Activated naive CD4-positive, alpha-beta T cell treated with anti-CD3 and anti-CD28 coated beads, Interleukin-2, amount 50 U/mL, for 72 hours (primary cell): Measurements from ENCODE around the gene PRSS2. TPM values are rescaled to one million over a fixed set of nuclear protein-coding genes. Genes with fewer than 3 reads are reported as not detected.
"Not testable (repeated sequence)": the region's sequence is repeated elsewhere in the genome, so short reads cannot be mapped to it uniquely, and the experiment has no call there.

Source experiments
- ATAC-seq, 2 donors: fragments of 150-1000 bp; cut with Tn5 transposase; 2 replicates each; pipeline ENCODE4 v1.10.0; 2021; ENCODE audit warnings: mild to moderate bottlenecking in 2 of 2, moderate library complexity in 2 of 2
- DNase-seq, 2 donors: peaks; one replicate each; pipeline ENCODE4 v3.0.0; 2021 to 2022; ENCODE audit warnings: low spot score in 2 of 2
- H3K27ac Mint-ChIP-seq, 2 donors: one replicate each; pipeline ENCODE4 v1.8.0; 2022; ENCODE audit warnings: mild to moderate bottlenecking in 2 of 2, mixed read lengths in 2 of 2
- H3K36me3 Mint-ChIP-seq, 2 donors: one replicate each; pipeline ENCODE4 v1.8.0; 2022; ENCODE audit warnings: mixed read lengths in 2 of 2
- H3K9me3 Mint-ChIP-seq, 2 donors: one replicate each; pipeline ENCODE4 v1.8.0; 2022; ENCODE audit warnings: mixed read lengths in 2 of 2
- total RNA-seq, 2 donors: library from RNA; stranded (reverse); gene quantifications; one replicate each; pipeline ENCODE4 v1.2.3, GENCODE V29; 2022

Gene PRSS2
- total RNA-seq, 2 donors from 2014 or later, result 0.82 TPM; not detected in 1

GRCh38 chr7:142753366-142753765, 17.4 kb upstream of the PRSS2 start:
- Mint-ChIP-seq H3K36me3 (no peaks in the 10 kb centered on the region), H3K27ac (no peak overlapping the region), H3K9me3 (no peaks in the 10 kb centered on the region)
- ATAC-seq (no peak), DNase-seq (no peak)

- H3K36me3 Mint-ChIP-seq, H3K27ac Mint-ChIP-seq, ATAC-seq, DNase-seq, H3K9me3 Mint-ChIP-seq: not testable (repeated sequence)
Observed at GRCh38 chr7:142753925-142754491, 16.8 kb upstream of the PRSS2 start.

DNA sequence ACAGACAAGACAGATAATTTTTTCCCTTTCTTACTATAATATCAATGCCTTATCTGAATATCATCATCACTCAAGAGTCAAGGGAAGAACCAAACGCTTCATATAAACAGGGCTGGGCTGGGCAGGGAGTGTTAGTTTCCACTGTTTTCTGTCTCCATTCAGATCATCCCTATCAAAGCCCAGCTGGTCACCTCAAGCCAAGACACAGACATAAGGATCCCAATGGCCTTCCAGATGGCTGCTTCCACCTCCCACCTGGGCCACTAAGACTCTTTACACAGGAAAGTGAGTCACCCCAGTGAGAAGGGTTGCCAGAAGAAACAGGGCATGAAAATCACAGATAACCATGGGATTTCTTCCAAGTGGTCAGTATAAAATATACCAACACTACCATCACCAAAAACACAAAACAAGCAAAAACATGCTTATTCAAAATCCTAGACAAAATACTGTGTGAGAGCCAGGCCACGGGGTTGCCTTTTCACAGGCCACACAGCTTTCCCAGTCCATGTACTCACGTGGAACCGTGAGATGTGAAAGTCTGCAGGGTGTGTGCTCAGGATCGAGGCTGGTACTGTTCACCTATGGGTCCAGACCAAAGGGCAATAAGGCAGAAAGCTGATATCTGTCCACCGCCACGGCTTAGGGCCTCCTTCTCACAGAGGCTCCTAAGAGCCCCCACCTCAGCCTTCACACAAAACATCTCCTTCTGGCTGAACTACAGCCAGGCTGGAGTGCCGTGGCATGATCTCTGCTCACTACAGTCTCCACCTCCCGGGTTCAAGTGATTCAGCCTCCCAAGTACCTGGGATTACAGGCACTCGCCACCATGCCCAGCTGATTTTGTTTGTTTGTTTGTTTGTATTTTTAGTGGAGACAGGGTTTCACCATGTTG, 15.8 kb upstream of the PRSS2 start:
- DNase-seq (no peak), ATAC-seq (no peak)
- Mint-ChIP-seq H3K9me3 (no peaks in the 10 kb centered on the region), H3K27ac (no peak overlapping the region), H3K36me3 (no peaks in the 10 kb centered on the region)

- not testable (repeated sequence) for DNase-seq, ATAC-seq, H3K27ac Mint-ChIP-seq, H3K36me3 Mint-ChIP-seq, H3K9me3 Mint-ChIP-seq
Observed at GRCh38 chr7:142758312-142758711, 12.5 kb upstream of the PRSS2 start.

DNA sequence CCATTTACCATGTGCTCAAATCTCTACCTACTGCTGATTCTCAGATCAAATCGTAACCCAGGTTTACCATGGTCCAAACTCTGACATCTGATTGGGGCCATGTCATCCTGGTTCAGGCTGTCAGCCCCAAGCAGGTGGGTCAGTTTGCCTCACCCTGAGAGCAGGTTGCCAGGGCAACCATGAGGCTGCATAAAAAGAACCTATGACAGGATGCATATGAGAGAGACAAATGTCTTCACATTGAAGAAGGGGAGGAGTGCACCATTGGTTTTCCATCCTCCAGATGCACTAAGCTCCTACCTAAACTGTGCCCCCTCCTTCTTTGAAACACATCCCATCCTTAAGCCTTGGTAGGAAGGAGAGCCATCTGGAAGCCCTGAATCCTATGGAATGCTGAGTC, 11.3 kb upstream of the PRSS2 start:
- no peak for DNase-seq
- H3K9me3 Mint-ChIP-seq, result no peaks in the 10 kb centered on the region
- no peak for ATAC-seq
- H3K36me3 Mint-ChIP-seq, result no peaks in the 10 kb centered on the region
- peak overlapping the region in 1 of 2 donors; percentile 46 for H3K27ac Mint-ChIP-seq

- no peak for ATAC-seq
- no peak for DNase-seq
- H3K27ac Mint-ChIP-seq, result peak overlapping the region in 1 of 2 donors; percentile 64
Observed at GRCh38 chr7:142760071-142760642, 10.6 kb upstream of the PRSS2 start.

GRCh38 chr7:142761606-142762005, 9.2 kb upstream of the PRSS2 start:
- ATAC-seq, H3K27ac Mint-ChIP-seq, H3K36me3 Mint-ChIP-seq, H3K9me3 Mint-ChIP-seq, DNase-seq: not testable (repeated sequence)

More at GRCh38 chr7:142760071-142760642, 10.6 kb upstream of the PRSS2 start:
- Mint-ChIP-seq H3K36me3 (no peaks in the 10 kb centered on the region), H3K9me3 (no peaks in the 10 kb centered on the region)

GRCh38 chr7:142762104-142762503, 8.7 kb upstream of the PRSS2 start:
- Mint-ChIP-seq H3K9me3 (no peaks in the 10 kb centered on the region), H3K36me3 (no peaks in the 10 kb centered on the region), H3K27ac (no peak overlapping the region)
- ATAC-seq (no peak), DNase-seq (no peak)

GRCh38 chr7:142767451-142767850, 3.3 kb upstream of the PRSS2 start:
- H3K9me3 Mint-ChIP-seq, result no peaks in the 10 kb centered on the region
- DNase-seq, result no peak
- H3K36me3 Mint-ChIP-seq, result no peaks in the 10 kb centered on the region
- ATAC-seq, result no peak
- no peak overlapping the region for H3K27ac Mint-ChIP-seq

DNA sequence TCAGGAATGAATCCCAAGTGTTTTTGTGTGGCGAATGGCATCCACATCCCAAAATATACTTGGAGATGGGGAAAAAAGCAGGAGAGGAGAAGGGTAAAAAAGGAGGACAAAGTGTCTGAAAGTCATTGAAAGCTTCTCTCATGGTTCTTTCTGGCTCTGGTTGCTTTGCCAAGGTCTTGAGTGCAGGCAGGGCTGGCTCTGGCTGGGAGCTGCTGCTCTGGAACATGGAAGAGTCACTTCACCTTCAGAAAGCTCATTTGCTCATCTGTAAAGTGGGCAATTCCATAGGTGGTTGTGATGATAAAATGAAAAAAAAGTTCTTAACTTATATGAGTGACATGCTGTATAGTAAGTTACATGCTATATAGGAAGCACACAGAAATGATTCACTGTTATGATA, 2.9 kb upstream of the PRSS2 start:
- no peaks in the 10 kb centered on the region for H3K9me3 Mint-ChIP-seq
- no peak overlapping the region for H3K27ac Mint-ChIP-seq
- ATAC-seq (no peak), DNase-seq (no peak)
- no peaks in the 10 kb centered on the region for H3K36me3 Mint-ChIP-seq

DNA sequence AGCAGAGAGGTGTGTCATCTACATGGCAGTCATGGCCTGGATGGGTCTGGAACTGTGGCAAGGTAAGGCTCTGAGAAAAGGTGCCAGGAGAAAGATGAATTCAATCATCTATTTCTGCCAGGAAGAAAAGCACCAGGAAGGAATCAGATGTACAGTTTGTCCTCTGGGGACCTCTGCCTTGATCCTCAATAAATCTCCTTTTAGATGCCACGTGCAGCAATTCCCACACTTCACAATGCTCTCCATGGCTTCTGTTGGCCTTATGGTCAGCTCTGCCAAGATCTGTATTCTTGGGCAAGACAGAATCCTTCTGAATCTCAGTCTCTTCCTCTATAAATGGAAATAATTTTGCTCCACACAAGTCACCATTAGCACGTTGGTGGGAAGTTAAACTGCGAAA, 1.9 kb upstream of the PRSS2 start:
- H3K27ac Mint-ChIP-seq, result not testable (repeated sequence)

DNA sequence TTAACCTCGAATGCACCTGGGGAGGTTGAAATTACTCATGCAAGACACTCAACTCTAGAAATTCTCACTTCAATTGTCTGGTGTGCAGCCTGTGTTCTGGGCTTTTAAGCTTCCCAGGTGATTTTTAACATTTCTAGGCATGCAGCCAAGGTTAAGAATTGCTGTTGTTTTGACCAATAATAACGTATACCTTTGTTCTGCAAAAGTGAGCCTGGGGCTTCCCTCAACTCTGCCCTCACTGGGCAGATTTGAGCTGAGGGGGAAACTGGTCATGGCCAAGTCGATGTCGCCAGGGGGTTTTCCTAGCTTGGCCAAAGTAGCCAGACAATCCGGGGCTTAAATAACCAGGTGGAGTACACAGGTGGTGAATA, 568 bp downstream of the PRSS2 start:
- peak in 1 of 2 donors; percentile 96 for ATAC-seq
- DNase-seq, result no peak
- Mint-ChIP-seq H3K27ac (peak overlapping the region; percentile 19 to 95), H3K9me3 (no peaks in the 10 kb centered on the region), H3K36me3 (no peaks in the 10 kb centered on the region)

More for the DNA sequence above, 1.9 kb upstream of the PRSS2 start:
- DNase-seq, H3K9me3 Mint-ChIP-seq, H3K36me3 Mint-ChIP-seq, ATAC-seq: not testable (repeated sequence)

DNA sequence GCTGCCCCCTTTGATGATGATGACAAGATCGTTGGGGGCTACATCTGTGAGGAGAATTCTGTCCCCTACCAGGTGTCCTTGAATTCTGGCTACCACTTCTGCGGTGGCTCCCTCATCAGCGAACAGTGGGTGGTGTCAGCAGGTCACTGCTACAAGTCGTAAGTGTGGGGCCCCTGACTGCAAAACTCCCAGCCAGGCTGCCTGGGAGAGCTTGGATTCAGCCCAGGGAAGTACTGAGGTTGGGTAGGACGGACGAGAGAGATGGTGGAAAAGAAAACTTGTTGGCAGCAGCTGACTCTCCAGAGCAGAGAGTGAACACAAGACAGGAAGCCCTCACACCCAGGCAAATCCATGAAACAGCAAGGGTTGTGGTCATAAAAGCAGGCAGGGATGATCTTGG, 1.3 kb downstream of the PRSS2 start:
- Mint-ChIP-seq H3K9me3 (no peaks in the 10 kb centered on the region), H3K36me3 (no peaks in the 10 kb centered on the region), H3K27ac (no peak overlapping the region)
- DNase-seq, result no peak
- ATAC-seq, result no peak

DNA sequence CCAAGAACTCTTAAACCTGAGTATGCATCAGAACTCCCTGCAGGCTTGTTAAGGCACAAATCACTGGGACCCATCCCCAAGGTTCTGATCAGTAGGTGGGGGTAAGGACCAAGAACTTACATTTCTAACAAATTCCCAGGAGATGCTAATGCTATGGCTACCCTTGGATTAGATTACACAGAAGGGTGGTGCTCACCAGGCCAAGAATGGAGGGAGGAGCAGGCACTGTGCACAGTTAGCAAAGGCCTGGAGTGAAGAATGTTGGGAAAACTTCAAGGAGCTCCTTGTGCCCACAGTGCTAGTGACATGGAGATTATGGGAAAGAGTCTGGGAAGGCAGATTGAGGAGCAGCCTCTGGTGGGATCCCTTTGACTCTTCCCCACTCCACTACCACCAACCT, 1.9 kb downstream of the PRSS2 start:
- Mint-ChIP-seq H3K27ac (no peak overlapping the region), H3K36me3 (no peaks in the 10 kb centered on the region), H3K9me3 (no peaks in the 10 kb centered on the region)
- no peak for DNase-seq
- ATAC-seq, result no peak

DNA sequence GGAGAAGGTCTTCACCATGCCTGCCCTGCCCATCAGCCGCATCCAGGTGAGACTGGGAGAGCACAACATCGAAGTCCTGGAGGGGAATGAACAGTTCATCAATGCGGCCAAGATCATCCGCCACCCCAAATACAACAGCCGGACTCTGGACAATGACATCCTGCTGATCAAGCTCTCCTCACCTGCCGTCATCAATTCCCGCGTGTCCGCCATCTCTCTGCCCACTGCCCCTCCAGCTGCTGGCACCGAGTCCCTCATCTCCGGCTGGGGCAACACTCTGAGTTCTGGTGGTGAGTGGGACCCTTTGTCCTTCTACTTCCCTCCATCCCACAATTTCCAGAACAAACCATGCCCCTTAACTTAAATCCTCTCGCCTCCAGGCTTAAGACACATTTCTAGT, 2.5 kb downstream of the PRSS2 start:
- Mint-ChIP-seq H3K36me3 (no peaks in the 10 kb centered on the region), H3K9me3 (no peaks in the 10 kb centered on the region), H3K27ac (no peak overlapping the region)
- no peak for DNase-seq
- no peak for ATAC-seq

DNA sequence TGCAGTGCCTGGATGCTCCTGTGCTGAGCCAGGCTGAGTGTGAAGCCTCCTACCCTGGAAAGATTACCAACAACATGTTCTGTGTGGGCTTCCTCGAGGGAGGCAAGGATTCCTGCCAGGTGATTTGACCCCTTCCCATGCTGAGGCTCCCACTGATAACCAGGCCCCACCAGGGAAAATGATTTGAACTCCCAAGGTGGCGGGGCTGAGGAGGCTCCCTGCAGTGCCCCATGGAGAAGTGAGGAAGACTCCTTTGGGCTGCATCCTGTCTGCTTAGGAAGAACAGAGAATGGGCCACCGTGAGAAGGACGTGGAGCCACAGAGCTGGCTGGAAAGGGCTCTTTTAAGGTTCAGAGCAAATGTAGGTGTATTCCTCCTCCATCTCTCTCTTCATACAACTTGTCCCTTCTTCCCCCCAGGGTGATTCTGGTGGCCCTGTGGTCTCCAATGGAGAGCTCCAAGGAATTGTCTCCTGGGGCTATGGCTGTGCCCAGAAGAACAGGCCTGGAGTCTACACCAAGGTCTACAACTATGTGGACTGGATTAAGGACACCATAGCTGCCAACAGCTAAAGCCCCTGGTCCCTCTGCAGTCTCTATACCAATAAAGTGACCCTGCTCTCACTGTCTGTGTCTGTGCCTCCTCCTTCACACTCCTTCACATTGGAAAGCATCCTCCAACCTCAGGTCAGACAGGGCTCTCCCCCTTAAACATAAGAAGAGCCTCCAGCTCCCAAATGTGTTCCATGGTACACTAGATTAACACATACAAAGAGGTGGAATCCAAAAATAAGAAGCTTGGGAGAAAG, 3.4 kb downstream of the PRSS2 start:
- no peak for ATAC-seq
- H3K27ac Mint-ChIP-seq, result peak overlapping the region in 1 of 2 donors; percentile 77
- no peak for DNase-seq

DNA sequence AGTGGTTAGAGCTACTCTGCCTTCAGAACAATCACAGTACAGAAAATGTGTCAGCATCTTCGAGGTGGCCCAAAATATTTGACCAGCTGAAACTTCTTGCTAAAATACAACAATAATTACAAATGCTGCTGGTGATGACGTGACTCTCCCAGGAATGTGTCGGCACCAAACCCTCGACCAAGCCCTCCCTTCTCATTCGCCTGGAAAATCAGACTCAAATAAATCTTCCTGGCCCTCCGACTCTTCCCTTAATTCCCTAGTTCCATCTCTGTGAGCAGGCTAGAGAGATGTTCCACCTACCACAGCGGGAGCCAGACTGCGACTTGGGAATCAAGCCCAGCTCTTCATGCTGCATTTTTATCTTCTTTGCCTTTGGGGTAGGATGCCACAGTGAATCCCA, 4.1 kb downstream of the PRSS2 start:
- ATAC-seq, result no peak
- Mint-ChIP-seq H3K9me3 (no peaks in the 10 kb centered on the region), H3K36me3 (no peaks in the 10 kb centered on the region), H3K27ac (no peak overlapping the region)
- no peak for DNase-seq

More for the DNA sequence above, 3.4 kb downstream of the PRSS2 start:
- H3K36me3 Mint-ChIP-seq, result no peaks in the 10 kb centered on the region
- no peaks in the 10 kb centered on the region for H3K9me3 Mint-ChIP-seq
